ENCODE data around the gene ULK4.

ULK4 gene

DNA sequence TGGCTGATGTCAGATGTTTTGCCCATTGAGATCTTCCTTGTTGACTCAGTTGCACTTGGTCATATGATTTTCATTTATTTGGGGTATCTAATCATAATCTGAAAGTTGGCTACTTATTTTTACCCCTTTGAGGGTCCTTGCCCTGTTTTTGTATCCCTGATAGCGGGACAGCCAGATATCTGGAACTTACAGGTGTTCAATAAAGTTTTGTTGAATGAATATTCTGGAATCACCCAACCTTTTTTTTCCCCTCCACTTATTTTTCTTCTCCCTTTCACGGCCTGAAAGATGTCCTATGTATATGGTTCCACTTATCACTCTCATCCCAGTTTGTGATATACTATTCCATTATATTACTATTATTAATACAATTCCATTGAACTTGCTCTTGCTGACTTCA lies 749.8 kb downstream of the ULK4 start:
- H3K9me3 ChIP-seq (ENCODE audit: control insufficient read depth, insufficient read depth, low read depth, low read length), result no peaks in the 10 kb centered on the region
- ChIA-PET CTCF (no interaction called here), POLR2A (interaction anchor here (1.4 kb wide), 1 partner anchor 13 kb away, joined by 8 read pairs; the partner anchor contains the start of gene CTNNB1)
- peaks cover 0 to 13% of the 10 kb centered on the region in 2 experiments; a peak in 1 of 3 replicates for H3K36me3 ChIP-seq (ENCODE audit: control insufficient read depth in 2 of 2, insufficient read depth in 1 of 2, low read length in 2 of 2)
- TF ChIP-seq ZNF600 (tag by site-specific recombination; IDR thresholded peaks at IDR 0.05) (no peak), ZNF501 (tag by site-specific recombination; IDR thresholded peaks at IDR 0.05) (no peak), ZNF248 (tag by site-specific recombination; IDR thresholded peaks at IDR 0.05) (no peak), ZNF654 (tag by site-specific recombination; IDR thresholded peaks at IDR 0.05; ENCODE audit: low read depth) (no peak), SP7 (tag by site-specific recombination; IDR thresholded peaks at IDR 0.05) (no peak), ZNF416 (tag by site-specific recombination; IDR thresholded peaks at IDR 0.05) (no peak), ZNF133 (tag by site-specific recombination; IDR thresholded peaks at IDR 0.05) (no peak), ZNF707 (tag by site-specific recombination; IDR thresholded peaks at IDR 0.05) (no peak), OVOL3 (tag by site-specific recombination; IDR thresholded peaks at IDR 0.05) (no peak), ZNF37A (tag by site-specific recombination; IDR thresholded peaks at IDR 0.05) (no peak), ZNF596 (tag by site-specific recombination; IDR thresholded peaks at IDR 0.05) (no peak)
- TF ChIP-seq, protein P1, sequence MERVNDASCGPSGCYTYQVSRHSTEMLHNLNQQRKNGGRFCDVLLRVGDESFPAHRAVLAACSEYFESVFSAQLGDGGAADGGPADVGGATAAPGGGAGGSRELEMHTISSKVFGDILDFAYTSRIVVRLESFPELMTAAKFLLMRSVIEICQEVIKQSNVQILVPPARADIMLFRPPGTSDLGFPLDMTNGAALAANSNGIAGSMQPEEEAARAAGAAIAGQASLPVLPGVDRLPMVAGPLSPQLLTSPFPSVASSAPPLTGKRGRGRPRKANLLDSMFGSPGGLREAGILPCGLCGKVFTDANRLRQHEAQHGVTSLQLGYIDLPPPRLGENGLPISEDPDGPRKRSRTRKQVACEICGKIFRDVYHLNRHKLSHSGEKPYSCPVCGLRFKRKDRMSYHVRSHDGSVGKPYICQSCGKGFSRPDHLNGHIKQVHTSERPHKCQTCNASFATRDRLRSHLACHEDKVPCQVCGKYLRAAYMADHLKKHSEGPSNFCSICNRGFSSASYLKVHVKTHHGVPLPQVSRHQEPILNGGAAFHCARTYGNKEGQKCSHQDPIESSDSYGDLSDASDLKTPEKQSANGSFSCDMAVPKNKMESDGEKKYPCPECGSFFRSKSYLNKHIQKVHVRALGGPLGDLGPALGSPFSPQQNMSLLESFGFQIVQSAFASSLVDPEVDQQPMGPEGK (tag by site-specific recombination; IDR thresholded peaks at IDR 0.05), result no peak
- TF ChIP-seq, protein P2, sequence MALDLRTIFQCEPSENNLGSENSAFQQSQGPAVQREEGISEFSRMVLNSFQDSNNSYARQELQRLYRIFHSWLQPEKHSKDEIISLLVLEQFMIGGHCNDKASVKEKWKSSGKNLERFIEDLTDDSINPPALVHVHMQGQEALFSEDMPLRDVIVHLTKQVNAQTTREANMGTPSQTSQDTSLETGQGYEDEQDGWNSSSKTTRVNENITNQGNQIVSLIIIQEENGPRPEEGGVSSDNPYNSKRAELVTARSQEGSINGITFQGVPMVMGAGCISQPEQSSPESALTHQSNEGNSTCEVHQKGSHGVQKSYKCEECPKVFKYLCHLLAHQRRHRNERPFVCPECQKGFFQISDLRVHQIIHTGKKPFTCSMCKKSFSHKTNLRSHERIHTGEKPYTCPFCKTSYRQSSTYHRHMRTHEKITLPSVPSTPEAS (tag by site-specific recombination; IDR thresholded peaks at IDR 0.05), result no peak
- TF ChIP-seq, protein P3, sequence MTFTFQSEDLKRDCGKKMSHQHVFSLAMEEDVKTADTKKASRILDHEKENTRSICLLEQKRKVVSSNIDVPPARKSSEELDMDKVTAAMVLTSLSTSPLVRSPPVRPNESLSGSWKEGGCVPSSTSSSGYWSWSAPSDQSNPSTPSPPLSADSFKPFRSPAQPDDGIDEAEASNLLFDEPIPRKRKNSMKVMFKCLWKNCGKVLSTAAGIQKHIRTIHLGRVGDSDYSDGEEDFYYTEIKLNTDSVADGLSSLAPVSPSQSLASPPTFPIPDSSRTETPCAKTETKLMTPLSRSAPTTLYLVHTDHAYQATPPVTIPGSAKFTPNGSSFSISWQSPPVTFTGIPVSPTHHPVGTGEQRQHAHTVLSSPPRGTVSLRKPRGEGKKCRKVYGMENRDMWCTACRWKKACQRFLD (tag by site-specific recombination; IDR thresholded peaks at IDR 0.05), result no peak
- TF ChIP-seq, protein P4, sequence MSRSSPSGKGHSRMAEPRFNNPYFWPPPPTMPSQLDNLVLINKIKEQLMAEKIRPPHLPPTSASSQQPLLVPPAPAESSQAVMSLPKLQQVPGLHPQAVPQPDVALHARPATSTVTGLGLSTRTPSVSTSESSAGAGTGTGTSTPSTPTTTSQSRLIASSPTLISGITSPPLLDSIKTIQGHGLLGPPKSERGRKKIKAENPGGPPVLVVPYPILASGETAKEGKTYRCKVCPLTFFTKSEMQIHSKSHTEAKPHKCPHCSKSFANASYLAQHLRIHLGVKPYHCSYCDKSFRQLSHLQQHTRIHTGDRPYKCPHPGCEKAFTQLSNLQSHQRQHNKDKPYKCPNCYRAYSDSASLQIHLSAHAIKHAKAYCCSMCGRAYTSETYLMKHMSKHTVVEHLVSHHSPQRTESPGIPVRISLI (tag by site-specific recombination; IDR thresholded peaks at IDR 0.05), result no peak
- TF ChIP-seq, protein P5, sequence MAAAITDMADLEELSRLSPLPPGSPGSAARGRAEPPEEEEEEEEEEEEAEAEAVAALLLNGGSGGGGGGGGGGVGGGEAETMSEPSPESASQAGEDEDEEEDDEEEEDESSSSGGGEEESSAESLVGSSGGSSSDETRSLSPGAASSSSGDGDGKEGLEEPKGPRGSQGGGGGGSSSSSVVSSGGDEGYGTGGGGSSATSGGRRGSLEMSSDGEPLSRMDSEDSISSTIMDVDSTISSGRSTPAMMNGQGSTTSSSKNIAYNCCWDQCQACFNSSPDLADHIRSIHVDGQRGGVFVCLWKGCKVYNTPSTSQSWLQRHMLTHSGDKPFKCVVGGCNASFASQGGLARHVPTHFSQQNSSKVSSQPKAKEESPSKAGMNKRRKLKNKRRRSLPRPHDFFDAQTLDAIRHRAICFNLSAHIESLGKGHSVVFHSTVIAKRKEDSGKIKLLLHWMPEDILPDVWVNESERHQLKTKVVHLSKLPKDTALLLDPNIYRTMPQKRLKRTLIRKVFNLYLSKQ (tag by site-specific recombination; IDR thresholded peaks at IDR 0.05; ENCODE audit: borderline replicate concordance), result no peak
- TF ChIP-seq, protein P6, sequence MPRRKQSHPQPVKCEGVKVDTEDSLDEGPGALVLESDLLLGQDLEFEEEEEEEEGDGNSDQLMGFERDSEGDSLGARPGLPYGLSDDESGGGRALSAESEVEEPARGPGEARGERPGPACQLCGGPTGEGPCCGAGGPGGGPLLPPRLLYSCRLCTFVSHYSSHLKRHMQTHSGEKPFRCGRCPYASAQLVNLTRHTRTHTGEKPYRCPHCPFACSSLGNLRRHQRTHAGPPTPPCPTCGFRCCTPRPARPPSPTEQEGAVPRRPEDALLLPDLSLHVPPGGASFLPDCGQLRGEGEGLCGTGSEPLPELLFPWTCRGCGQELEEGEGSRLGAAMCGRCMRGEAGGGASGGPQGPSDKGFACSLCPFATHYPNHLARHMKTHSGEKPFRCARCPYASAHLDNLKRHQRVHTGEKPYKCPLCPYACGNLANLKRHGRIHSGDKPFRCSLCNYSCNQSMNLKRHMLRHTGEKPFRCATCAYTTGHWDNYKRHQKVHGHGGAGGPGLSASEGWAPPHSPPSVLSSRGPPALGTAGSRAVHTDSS (tag by site-specific recombination; IDR thresholded peaks at IDR 0.05), result no peak
- TF ChIP-seq, protein P7, sequence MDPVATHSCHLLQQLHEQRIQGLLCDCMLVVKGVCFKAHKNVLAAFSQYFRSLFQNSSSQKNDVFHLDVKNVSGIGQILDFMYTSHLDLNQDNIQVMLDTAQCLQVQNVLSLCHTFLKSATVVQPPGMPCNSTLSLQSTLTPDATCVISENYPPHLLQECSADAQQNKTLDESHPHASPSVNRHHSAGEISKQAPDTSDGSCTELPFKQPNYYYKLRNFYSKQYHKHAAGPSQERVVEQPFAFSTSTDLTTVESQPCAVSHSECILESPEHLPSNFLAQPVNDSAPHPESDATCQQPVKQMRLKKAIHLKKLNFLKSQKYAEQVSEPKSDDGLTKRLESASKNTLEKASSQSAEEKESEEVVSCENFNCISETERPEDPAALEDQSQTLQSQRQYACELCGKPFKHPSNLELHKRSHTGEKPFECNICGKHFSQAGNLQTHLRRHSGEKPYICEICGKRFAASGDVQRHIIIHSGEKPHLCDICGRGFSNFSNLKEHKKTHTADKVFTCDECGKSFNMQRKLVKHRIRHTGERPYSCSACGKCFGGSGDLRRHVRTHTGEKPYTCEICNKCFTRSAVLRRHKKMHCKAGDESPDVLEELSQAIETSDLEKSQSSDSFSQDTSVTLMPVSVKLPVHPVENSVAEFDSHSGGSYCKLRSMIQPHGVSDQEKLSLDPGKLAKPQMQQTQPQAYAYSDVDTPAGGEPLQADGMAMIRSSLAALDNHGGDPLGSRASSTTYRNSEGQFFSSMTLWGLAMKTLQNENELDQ (tag by site-specific recombination; IDR thresholded peaks at IDR 0.05; ENCODE audit: low read depth), result no peak
- peaks cover 9% of the 10 kb centered on the region for H3K4me1 ChIP-seq (ENCODE audit: control insufficient read depth, insufficient read depth, low read length)
- no peak overlapping the region for H3K27ac ChIP-seq (ENCODE audit: extremely low read depth, low read depth, low read length)
- H3K4me3 ChIP-seq (ENCODE audit: low read depth, low read length), result no peak overlapping the region
